Neural crest cell (in vitro differentiated cells): ENCODE measurements around the gene PAK4. TPM values are rescaled to one million over a fixed set of nuclear protein-coding genes. Genes with fewer than 3 reads are reported as not detected.
A peak's percentile ranks its signal among the peaks of the same experiment; 100 is the strongest.

ENCODE experiments used
- DNase-seq: peaks from one replicate; pipeline ENCODE4 v3.0.0; 2021; ENCODE audit warnings: low read depth, mixed read lengths, low spot score
- H3K27ac Mint-ChIP-seq: one replicate; pipeline ENCODE4 v1.8.0; 2021; ENCODE audit warnings: mild to moderate bottlenecking, mixed read lengths; ENCODE audit not compliant: unreplicated experiment
- H3K27me3 Mint-ChIP-seq: 2 replicates; pipeline ENCODE4 v1.8.0; 2021; ENCODE audit warnings: low read depth, mild to moderate bottlenecking, mixed read lengths
- H3K36me3 Mint-ChIP-seq: 2 replicates; pipeline ENCODE4 v1.8.0; 2021; ENCODE audit warnings: low read depth, mild to moderate bottlenecking, mixed read lengths
- H3K4me1 Mint-ChIP-seq: 2 replicates; pipeline ENCODE4 v1.8.0; 2021; ENCODE audit warnings: mixed read lengths
- H3K4me3 Mint-ChIP-seq: one replicate; pipeline ENCODE4 v1.8.0; 2021; ENCODE audit warnings: mild to moderate bottlenecking, mixed read lengths
- H3K9me3 Mint-ChIP-seq: 2 replicates; pipeline ENCODE4 v1.8.0; 2021; ENCODE audit warnings: mixed read lengths
- total RNA-seq: library from RNA; stranded (reverse); gene quantifications from 2 replicates; pipeline ENCODE4 v1.2.1, GENCODE V29; 2021
- TF ChIP-seq, protein P1 (sequence below): fragments of 200-600 bp; sonication (generic); conservative IDR thresholded peaks from 2 replicates; pipeline ENCODE4 v1.5.0; 2021; ENCODE audit warnings: antibody characterized with exemption, mild to moderate bottlenecking

The PAK4 gene
- total RNA-seq, 1 donor from 2014 or later: 54.4 TPM

- Mint-ChIP-seq H3K27me3 (no peaks in the 10 kb centered on the region), H3K36me3 (peaks cover 12% of the 10 kb centered on the region), H3K27ac (no peak overlapping the region), H3K4me3 (no peak overlapping the region), H3K9me3 (peaks cover 2% of the 10 kb centered on the region), H3K4me1 (peaks cover 32% of the 10 kb centered on the region)
- no peak for DNase-seq
- TF ChIP-seq, protein P1, sequence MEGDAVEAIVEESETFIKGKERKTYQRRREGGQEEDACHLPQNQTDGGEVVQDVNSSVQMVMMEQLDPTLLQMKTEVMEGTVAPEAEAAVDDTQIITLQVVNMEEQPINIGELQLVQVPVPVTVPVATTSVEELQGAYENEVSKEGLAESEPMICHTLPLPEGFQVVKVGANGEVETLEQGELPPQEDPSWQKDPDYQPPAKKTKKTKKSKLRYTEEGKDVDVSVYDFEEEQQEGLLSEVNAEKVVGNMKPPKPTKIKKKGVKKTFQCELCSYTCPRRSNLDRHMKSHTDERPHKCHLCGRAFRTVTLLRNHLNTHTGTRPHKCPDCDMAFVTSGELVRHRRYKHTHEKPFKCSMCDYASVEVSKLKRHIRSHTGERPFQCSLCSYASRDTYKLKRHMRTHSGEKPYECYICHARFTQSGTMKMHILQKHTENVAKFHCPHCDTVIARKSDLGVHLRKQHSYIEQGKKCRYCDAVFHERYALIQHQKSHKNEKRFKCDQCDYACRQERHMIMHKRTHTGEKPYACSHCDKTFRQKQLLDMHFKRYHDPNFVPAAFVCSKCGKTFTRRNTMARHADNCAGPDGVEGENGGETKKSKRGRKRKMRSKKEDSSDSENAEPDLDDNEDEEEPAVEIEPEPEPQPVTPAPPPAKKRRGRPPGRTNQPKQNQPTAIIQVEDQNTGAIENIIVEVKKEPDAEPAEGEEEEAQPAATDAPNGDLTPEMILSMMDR: no peak
Measured at GRCh38 chr19:39148939-39149529, 23.4 kb downstream of the PAK4 start.

DNA sequence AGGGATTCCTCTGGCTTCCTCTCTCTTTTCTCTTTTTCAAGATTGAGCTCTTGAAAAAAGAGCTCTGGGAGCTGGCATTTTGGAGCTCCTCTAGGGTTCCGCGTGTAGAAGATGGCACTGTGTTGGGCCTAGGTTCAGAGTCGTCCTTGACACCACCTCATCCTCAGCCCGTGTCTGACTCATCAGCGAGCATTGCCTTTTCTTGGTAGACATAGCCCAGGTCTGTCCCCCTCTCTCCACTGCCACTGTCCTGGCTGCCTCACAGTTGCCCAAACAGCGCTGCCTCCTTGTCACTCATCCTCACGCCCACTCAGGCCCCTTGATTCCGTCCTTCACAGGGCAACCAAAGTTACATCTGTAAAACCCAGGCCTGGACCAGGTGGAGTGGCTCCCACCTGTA, 24.6 kb downstream of the PAK4 start:
- no peak for DNase-seq
- Mint-ChIP-seq H3K4me3 (no peak overlapping the region), H3K27me3 (no peaks in the 10 kb centered on the region)

DNA sequence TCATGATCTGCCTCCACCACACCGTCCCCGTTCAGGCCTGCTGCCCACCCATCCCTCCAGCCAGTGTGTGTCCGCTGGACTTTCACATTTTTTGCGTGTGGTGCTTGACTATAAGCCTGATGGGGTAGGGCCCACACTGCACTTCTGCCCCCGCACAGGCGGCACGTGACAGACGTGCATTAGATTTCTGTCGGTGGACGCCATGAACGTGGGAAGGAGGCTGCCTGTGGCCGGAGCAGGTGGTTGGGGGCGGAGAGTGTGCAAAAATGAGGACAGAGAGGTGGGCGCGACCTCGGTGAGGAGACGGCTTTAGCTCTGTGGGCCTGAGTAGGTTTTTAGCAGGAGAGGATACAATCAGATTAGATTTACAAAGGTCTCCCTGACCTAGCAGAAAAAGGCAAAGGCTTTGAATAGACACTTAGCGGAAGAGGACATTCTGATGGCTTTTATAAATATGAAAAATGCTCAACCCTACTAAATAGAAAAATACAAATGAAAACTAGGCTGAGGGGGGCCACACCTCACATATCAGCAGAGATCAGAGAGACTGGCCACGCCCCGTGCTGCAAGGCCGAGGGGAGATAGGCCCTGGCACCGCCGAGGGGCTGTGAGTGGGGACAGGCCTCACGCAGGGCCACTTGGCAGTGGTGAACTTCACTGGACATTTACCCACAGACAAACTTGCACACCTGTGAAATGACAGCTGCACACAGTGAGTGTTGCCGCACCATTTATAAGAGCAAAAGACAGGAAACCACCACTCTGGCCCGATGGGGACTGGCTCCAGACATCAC, 25.4 kb downstream of the PAK4 start:
- H3K9me3 Mint-ChIP-seq: peaks cover 2% of the 10 kb centered on the region
- no peaks in the 10 kb centered on the region for H3K27me3 Mint-ChIP-seq
- no peak for DNase-seq
- peak overlapping the region; percentile 52 for H3K27ac Mint-ChIP-seq
- TF ChIP-seq, protein P1: no peak
- H3K36me3 Mint-ChIP-seq: peaks cover 13% of the 10 kb centered on the region
- no peak overlapping the region for H3K4me3 Mint-ChIP-seq
- peaks cover 22% of the 10 kb centered on the region for H3K4me1 Mint-ChIP-seq

More for the DNA sequence above, 24.6 kb downstream of the PAK4 start:
- Mint-ChIP-seq H3K9me3 (peaks cover 2% of the 10 kb centered on the region), H3K27ac (no peak overlapping the region), H3K36me3 (peaks cover 13% of the 10 kb centered on the region), H3K4me1 (peaks cover 24% of the 10 kb centered on the region)
- TF ChIP-seq, protein P1: no peak

- Mint-ChIP-seq H3K27me3 (no peaks in the 10 kb centered on the region), H3K36me3 (peaks cover 13% of the 10 kb centered on the region), H3K4me3 (no peak overlapping the region), H3K4me1 (peaks cover 20% of the 10 kb centered on the region), H3K9me3 (peaks cover 2% of the 10 kb centered on the region), H3K27ac (no peak overlapping the region)
- TF ChIP-seq, protein P1: no peak
- DNase-seq: no peak
Measured at GRCh38 chr19:39152066-39152465, 26.5 kb downstream of the PAK4 start.

- no peak overlapping the region for H3K4me3 Mint-ChIP-seq
- H3K36me3 Mint-ChIP-seq: peaks cover 5% of the 10 kb centered on the region
- peak overlapping the region; percentile 68 for H3K27ac Mint-ChIP-seq
- no peaks in the 10 kb centered on the region for H3K27me3 Mint-ChIP-seq
- DNase-seq: no peak
- peaks cover 24% of the 10 kb centered on the region for H3K4me1 Mint-ChIP-seq
- no peaks in the 10 kb centered on the region for H3K9me3 Mint-ChIP-seq
- TF ChIP-seq, protein P1: no peak
Measured at GRCh38 chr19:39154100-39154628, 28.6 kb downstream of the PAK4 start.
